HG03103 (cell line): ENCODE data around the gene RASSF4.
"Not testable (repeated sequence)": the region's sequence is repeated elsewhere in the genome, so short reads cannot be mapped to it uniquely, and the experiment has no call there.

ENCODE experiments used
- ATAC-seq: cut with Tn5 transposase; IDR thresholded peaks from one replicate; pipeline ENCODE4 v1.9.1; 2021; ENCODE audit warnings: low read depth; ENCODE audit not compliant: unreplicated experiment

RASSF4 gene

GRCh38 chr10:45000752-45001380 is 41.3 kb downstream of the RASSF4 start, which contains the start of gene ZNF22:
TSS of gene ZNF22 (plus strand) at chr10:45000923. CDS start at chr10:45003369, 2,446 bp downstream.
- ATAC-seq = peak; percentile 50

GRCh38 chr10:45001381-45002148 is 42.0 kb downstream of the RASSF4 start:
- ATAC-seq = peak; percentile 72

- no peak for ATAC-seq
These were observed 43.9 kb downstream of the RASSF4 start for GRCh38 chr10:45003432-45004000.

GRCh38 chr10:45004661-45005060 is 45.1 kb downstream of the RASSF4 start:
- ATAC-seq = no peak

GRCh38 chr10:45005284-45005683 is 45.7 kb downstream of the RASSF4 start:
- no peak for ATAC-seq

GRCh38 chr10:45006276-45007030 is 46.9 kb downstream of the RASSF4 start:
- no peak for ATAC-seq

- ATAC-seq = peak; percentile 89
These were observed 49.0 kb downstream of the RASSF4 start for GRCh38 chr10:45008524-45009161.

GRCh38 chr10:45014557-45014956 is 55.0 kb downstream of the RASSF4 start:
- not testable (repeated sequence) for ATAC-seq

- ATAC-seq = no peak
These were observed 56.0 kb downstream of the RASSF4 start for GRCh38 chr10:45015590-45015989.

GRCh38 chr10:45023426-45023825 is 63.8 kb downstream of the RASSF4 start:
- no peak for ATAC-seq

- ATAC-seq = no peak
These were observed 74.7 kb downstream of the RASSF4 start for GRCh38 chr10:45034301-45034700.

GRCh38 chr10:45035673-45036072 is 76.1 kb downstream of the RASSF4 start:
- ATAC-seq = no peak

- ATAC-seq = no peak
These were observed 81.4 kb downstream of the RASSF4 start for GRCh38 chr10:45040921-45041542.

GRCh38 chr10:45044290-45044689 is 84.7 kb downstream of the RASSF4 start:
- ATAC-seq = no peak
